Activated T-helper 1 cell treated with anti-CD3 and anti-CD28 coated beads, Interleukin-12 subunit alpha, Interleukin-12 subunit beta, Interleukin-2, Interleukin-4 antibody, amounts not matched to agents 30 ng/mL and 10 ng/mL and 1 ng/mL, durations not matched to agents 14 hours and 24 hours and 36 hours (primary cell): ENCODE data around the gene FOXL1. TPM values are rescaled to one million over a fixed set of nuclear protein-coding genes. Genes with fewer than 3 reads are reported as not detected.

ENCODE experiments used
- DNase-seq: peaks from one replicate; pipeline ENCODE4 v3.0.0; 2021; ENCODE audit warnings: low spot score
- H3K27ac Mint-ChIP-seq: one replicate; pipeline ENCODE4 v1.8.0; 2021; ENCODE audit warnings: mild to moderate bottlenecking, mixed read lengths
- H3K27me3 Mint-ChIP-seq: one replicate; pipeline ENCODE4 v1.8.0; 2022; ENCODE audit warnings: mild to moderate bottlenecking, moderate library complexity, mixed read lengths; ENCODE audit not compliant: insufficient read depth
- H3K36me3 Mint-ChIP-seq: one replicate; pipeline ENCODE4 v1.8.0; 2021; ENCODE audit warnings: low read depth, mixed read lengths
- H3K4me1 Mint-ChIP-seq: one replicate; pipeline ENCODE4 v1.8.0; 2021; ENCODE audit warnings: low read depth, mixed read lengths
- H3K4me3 Mint-ChIP-seq: one replicate; pipeline ENCODE4 v1.8.0; 2021; ENCODE audit warnings: mild to moderate bottlenecking, moderate library complexity, mixed read lengths
- H3K9me3 Mint-ChIP-seq: one replicate; pipeline ENCODE4 v1.8.0; 2021; ENCODE audit warnings: mixed read lengths
- intact Hi-C: fragments of 100-400 bp; cut with micrococcal nuclease; formaldehyde crosslinking; loops from one replicate; pipeline ENCODE4 v1.15.1; 2024
- total RNA-seq: library from RNA; stranded (reverse); gene quantifications from 2 replicates; pipeline ENCODE4 v1.2.3, GENCODE V29; 2022

FOXL1 gene
- total RNA-seq, 1 donor from 2014 or later: not detected

- no peaks in the 10 kb centered on the region for H3K9me3 Mint-ChIP-seq
- peak within 1 kb of the TSS; percentile 95 for H3K27ac Mint-ChIP-seq
- peaks cover 5% of the 10 kb centered on the region for H3K27me3 Mint-ChIP-seq
- intact Hi-C loops: loop anchor here (1.0 to 10.0 kb wide), 5 partner anchors 8 to 1210 kb away; partner anchors contain the start of genes C16orf95 and KLHDC4
- peak; percentile 94 for DNase-seq
- peaks cover 20% of the 10 kb centered on the region for H3K4me1 Mint-ChIP-seq
- peak within 1 kb of the TSS; percentile 86 for H3K4me3 Mint-ChIP-seq
- peaks cover 15% of the 10 kb centered on the region for H3K36me3 Mint-ChIP-seq
These were observed 23.2 kb upstream of the FOXL1 start, which contains the start of gene MTHFSD for GRCh38 chr16:86554917-86555703. Gene MTHFSD, minus strand, starts transcription at chr16:86555235. Its CDS starts 51 bp downstream, at chr16:86555184.

GRCh38 chr16:86555704-86556075 is 22.7 kb upstream of the FOXL1 start:
- DNase-seq: no peak
- H3K36me3 Mint-ChIP-seq: peaks cover 13% of the 10 kb centered on the region
- intact Hi-C loops: loop anchor here (1.0 to 10.0 kb wide), 5 partner anchors 8 to 1209 kb away; partner anchors contain the start of genes C16orf95 and KLHDC4
- H3K27me3 Mint-ChIP-seq: peaks cover 5% of the 10 kb centered on the region
- peak overlapping the region; percentile 95 for H3K27ac Mint-ChIP-seq
- peaks cover 20% of the 10 kb centered on the region for H3K4me1 Mint-ChIP-seq
- peak overlapping the region; percentile 86 for H3K4me3 Mint-ChIP-seq
- no peaks in the 10 kb centered on the region for H3K9me3 Mint-ChIP-seq

GRCh38 chr16:86556576-86556975 is 21.8 kb upstream of the FOXL1 start:
- intact Hi-C loops: loop anchor here (5.0 to 10.0 kb wide), 2 partner anchors 761 to 1208 kb away; partner anchors contain the start of genes C16orf95 and KLHDC4
- Mint-ChIP-seq H3K4me3 (peak overlapping the region; percentile 86), H3K27ac (no peak overlapping the region), H3K36me3 (peaks cover 8% of the 10 kb centered on the region), H3K4me1 (peaks cover 20% of the 10 kb centered on the region), H3K27me3 (peaks cover 7% of the 10 kb centered on the region), H3K9me3 (no peaks in the 10 kb centered on the region)
- no peak for DNase-seq

- peaks cover 20% of the 10 kb centered on the region for H3K4me1 Mint-ChIP-seq
- H3K4me3 Mint-ChIP-seq: no peak overlapping the region
- no peak overlapping the region for H3K27ac Mint-ChIP-seq
- H3K9me3 Mint-ChIP-seq: no peaks in the 10 kb centered on the region
- no peak for DNase-seq
- intact Hi-C loops: loop anchor here (5.0 to 10.0 kb wide), 2 partner anchors 760 to 1207 kb away; partner anchors contain the start of genes C16orf95 and KLHDC4
- H3K36me3 Mint-ChIP-seq: peaks cover 8% of the 10 kb centered on the region
- H3K27me3 Mint-ChIP-seq: peaks cover 7% of the 10 kb centered on the region
These were observed 20.8 kb upstream of the FOXL1 start for GRCh38 chr16:86557587-86557986.

- H3K4me3 Mint-ChIP-seq: no peak overlapping the region
- DNase-seq: no peak
- H3K27me3 Mint-ChIP-seq: peaks cover 15% of the 10 kb centered on the region
- peaks cover 8% of the 10 kb centered on the region for H3K36me3 Mint-ChIP-seq
- peaks cover 24% of the 10 kb centered on the region for H3K4me1 Mint-ChIP-seq
- H3K27ac Mint-ChIP-seq: no peak overlapping the region
- intact Hi-C loops: loop anchor here (5.0 to 10.0 kb wide), 2 partner anchors 759 to 1206 kb away; partner anchors contain the start of genes C16orf95 and KLHDC4
- no peaks in the 10 kb centered on the region for H3K9me3 Mint-ChIP-seq
These were observed 19.8 kb upstream of the FOXL1 start for GRCh38 chr16:86558355-86559193.

GRCh38 chr16:86559802-86560305 is 18.5 kb upstream of the FOXL1 start:
- Mint-ChIP-seq H3K36me3 (peaks cover 3% of the 10 kb centered on the region), H3K4me3 (no peak overlapping the region), H3K9me3 (no peaks in the 10 kb centered on the region), H3K27me3 (peaks cover 26% of the 10 kb centered on the region), H3K4me1 (peaks cover 20% of the 10 kb centered on the region), H3K27ac (no peak overlapping the region)
- no peak for DNase-seq
- intact Hi-C loops: loop anchor here (5.0 to 10.0 kb wide), 3 partner anchors 757 to 1205 kb away; partner anchors contain the start of genes C16orf95 and KLHDC4

GRCh38 chr16:86562356-86562755 is 16.0 kb upstream of the FOXL1 start:
- Mint-ChIP-seq H3K27ac (no peak overlapping the region), H3K36me3 (no peaks in the 10 kb centered on the region), H3K4me3 (no peak overlapping the region)

GRCh38 chr16:86563469-86564345 is 14.6 kb upstream of the FOXL1 start:
- peak; percentile 81 for DNase-seq
- H3K9me3 Mint-ChIP-seq: no peaks in the 10 kb centered on the region
- H3K27ac Mint-ChIP-seq: peak overlapping the region; percentile 63
- intact Hi-C loops: loop anchor here (1.0 to 5.0 kb wide), 11 partner anchors 8 to 1074 kb away; partner anchors contain the start of gene MTHFSD
- H3K4me3 Mint-ChIP-seq: peak overlapping the region; percentile 22
- peaks cover 45% of the 10 kb centered on the region for H3K27me3 Mint-ChIP-seq
- H3K4me1 Mint-ChIP-seq: peaks cover 9% of the 10 kb centered on the region
- no peaks in the 10 kb centered on the region for H3K36me3 Mint-ChIP-seq

More at GRCh38 chr16:86562356-86562755, 16.0 kb upstream of the FOXL1 start:
- intact Hi-C loops: loop anchor here (5.0 kb wide), 1 partner anchor 1075 kb away; no protein-coding TSS in a partner anchor
- Mint-ChIP-seq H3K27me3 (peaks cover 39% of the 10 kb centered on the region), H3K9me3 (no peaks in the 10 kb centered on the region), H3K4me1 (peaks cover 9% of the 10 kb centered on the region)
- no peak for DNase-seq

- intact Hi-C loops: loop anchor here (2.0 kb wide), 1 partner anchor 50 kb away; no protein-coding TSS in a partner anchor
- H3K36me3 Mint-ChIP-seq: no peaks in the 10 kb centered on the region
- no peak overlapping the region for H3K27ac Mint-ChIP-seq
- no peaks in the 10 kb centered on the region for H3K9me3 Mint-ChIP-seq
- peaks cover 9% of the 10 kb centered on the region for H3K4me1 Mint-ChIP-seq
- H3K27me3 Mint-ChIP-seq: peaks cover 58% of the 10 kb centered on the region
- H3K4me3 Mint-ChIP-seq: no peak overlapping the region
- DNase-seq: no peak
These were observed 13.1 kb upstream of the FOXL1 start for GRCh38 chr16:86565181-86565631.

- intact Hi-C loops: loop anchor here (2.0 kb wide), 1 partner anchor 51 kb away; no protein-coding TSS in a partner anchor
- Mint-ChIP-seq H3K27me3 (peaks cover 64% of the 10 kb centered on the region), H3K36me3 (no peaks in the 10 kb centered on the region), H3K9me3 (no peaks in the 10 kb centered on the region), H3K27ac (no peak overlapping the region), H3K4me3 (no peak overlapping the region), H3K4me1 (peaks cover 9% of the 10 kb centered on the region)
- no peak for DNase-seq
These were observed 12.5 kb upstream of the FOXL1 start for GRCh38 chr16:86565644-86566511.

- no peak within 1 kb of the TSS for H3K27ac Mint-ChIP-seq
- DNase-seq: no peak
- H3K4me1 Mint-ChIP-seq: peaks cover 9% of the 10 kb centered on the region
- H3K4me3 Mint-ChIP-seq: peak within 1 kb of the TSS; percentile 15
- no peaks in the 10 kb centered on the region for H3K9me3 Mint-ChIP-seq
- H3K27me3 Mint-ChIP-seq: peaks cover 65% of the 10 kb centered on the region
- no peaks in the 10 kb centered on the region for H3K36me3 Mint-ChIP-seq
- intact Hi-C loops: no loop called here
These were observed 11.8 kb upstream of the FOXL1 start, which contains the start of gene FOXC2 for GRCh38 chr16:86566601-86566965. Gene FOXC2, plus strand, starts transcription at chr16:86566829. Its CDS starts 507 bp downstream, at chr16:86567336.
